Heart right ventricle (tissue), 16 donors: ENCODE data around the gene ANKRD39. TPM values are rescaled to one million over a fixed set of nuclear protein-coding genes. Genes with fewer than 3 reads are reported as not detected.

ENCODE experiments used
- ATAC-seq, 8 donors: fragments of 200-7000 bp; cut with Tn5 transposase; one replicate each; pipeline ENCODE4 v1.9.1; 2020; ENCODE audit warnings: mild to moderate bottlenecking in 8 of 8, moderate library complexity in 8 of 8, moderate number of reproducible peaks in 1 of 8
- DNase-seq, 2 donors: peaks; one replicate each; pipeline ENCODE4 v3.0.0-alpha.2; 2020
- H3K27ac ChIP-seq, 10 donors: fragments of 200-600 bp; sonication (generic) in 2 of 10; one replicate each; pipeline versions ENCODE4 v1.5.0 to v1.8.0; 2020 to 2022; ENCODE audit warnings: mild to moderate bottlenecking in 3 of 10
- H3K27me3 ChIP-seq, 7 donors: fragments of 200-600 bp; one replicate each; pipeline ENCODE4 v1.8.0; 2021 to 2022; ENCODE audit warnings: mild to moderate bottlenecking in 2 of 7
- H3K36me3 ChIP-seq, 9 donors: fragments of 200-600 bp; sonication (generic) in 1 of 9; one replicate each; pipeline versions ENCODE4 v1.5.0 to v1.8.0; 2020 to 2022; ENCODE audit warnings: mild to moderate bottlenecking in 2 of 9
- H3K4me1 ChIP-seq, 9 donors: fragments of 200-600 bp; sonication (generic) in 1 of 9; one replicate each; pipeline versions ENCODE4 v1.5.0 to v1.8.0; 2020 to 2022; ENCODE audit warnings: mild to moderate bottlenecking in 4 of 9
- H3K4me3 ChIP-seq, 10 donors: fragments of 200-600 bp; sonication (generic) in 2 of 10; one replicate each; pipeline versions ENCODE4 v1.5.0 to v1.8.0; 2020 to 2022; ENCODE audit warnings: mild to moderate bottlenecking in 7 of 10, moderate library complexity in 2 of 10
- H3K9me3 ChIP-seq, 11 donors: fragments of 200-600 bp in 10 of 11; sonication (generic) in 2 of 11; one replicate each; pipeline versions ENCODE4 v1.5.0 to v1.8.0; 2013 to 2022; ENCODE audit warnings: mild to moderate bottlenecking in 2 of 11, control low read depth in 1 of 11, moderate library complexity in 1 of 11
- CTCF ChIP-seq, 9 donors: fragments of 200-600 bp; sonication (generic) in 2 of 9; IDR thresholded peaks; one replicate each; pipeline versions ENCODE4 v1.5.0 to v1.8.0; 2021 to 2022; ENCODE audit warnings: antibody characterized with exemption in 9 of 9, mild to moderate bottlenecking in 5 of 9, moderate library complexity in 1 of 9
- WGBS, 2 donors: extraction: QIAGEN DNeasy Blood & Tissue Kit; methylation state at CpG; one replicate each; pipeline ENCODE4 v1.1.7; 2013; ENCODE audit warnings: inconsistent platforms in 1 of 2; 5-methylcytosine and 5-hydroxymethylcytosine counted together
- intact Hi-C, 10 donors: fragments of 100-400 bp; cut with DNase I; formaldehyde crosslinking; loops; one replicate each; pipeline versions ENCODE4 v1.11.1 to v1.14.2; 2022
- polyA plus RNA-seq, 2 donors: library from polyadenylated mRNA; stranded (reverse); fragments of 200-250 nt; gene quantifications; one replicate each; pipeline ENCODE4 v1.2.3, GENCODE V29; 2013
- total RNA-seq, 10 donors: library from RNA; stranded (reverse); fragmentation: NEBNext Ultra II Directional in 3 of 10; extraction: Animal tissue kit (Norgen Biotek cat#: 25700) in 3 of 10; gene quantifications; one replicate each; pipeline versions ENCODE4 v1.2.1 to v1.2.4, GENCODE V29; 2021 to 2023
- donor health status: Arrhythmogenic right ventricular cardiomyopathy.
- donor health status: ischemic (EF 13 %, LVEDD 7.1; RV severe dilation, severe dysfunction).
- donor health status: healthy with polysubstance abuse.
- donor health status: DM: no; HTN: yes; CAD: no.
- donor health status: DM: no; HTN: no; CAD: no.
- donor health status: ischemic (EF 25% LVEDD 6.9; RV normal size, moderate dysfunction).
- donor health status: ischemic (EF 25% LVEDD 5.7; RV mildly dilated, moderate dysfunction).
- donor health status: healthy.
- donor health status: DM: yes; HTN: yes; CAD: no.
- donor health status: Ischemic cardiomyopathy.
- donor health status: ischemic (EF 35%, LVEDD 5.7; RV mildly dilated, moderate dysfunction).
- donor health status: nonischemic (EF 11% LVEDD 7.7; RV severe dilation, severe dysfunction).
- donor health status: DM: yes; HTN: yes; CAD: no.
- donor health status: PGD.
- donor health status: ischemic (EF 29% LVEDD 5.4; RV normal size, mild dysfunction).
- donor health status: nonischemic (EF 23%, LVEDD 6.1; RV moderate dilation, normal function).

The ANKRD39 gene
- total and polyA plus RNA-seq, 12 donors, result 14.2 to 26.5 (median 16.4) TPM

DNA sequence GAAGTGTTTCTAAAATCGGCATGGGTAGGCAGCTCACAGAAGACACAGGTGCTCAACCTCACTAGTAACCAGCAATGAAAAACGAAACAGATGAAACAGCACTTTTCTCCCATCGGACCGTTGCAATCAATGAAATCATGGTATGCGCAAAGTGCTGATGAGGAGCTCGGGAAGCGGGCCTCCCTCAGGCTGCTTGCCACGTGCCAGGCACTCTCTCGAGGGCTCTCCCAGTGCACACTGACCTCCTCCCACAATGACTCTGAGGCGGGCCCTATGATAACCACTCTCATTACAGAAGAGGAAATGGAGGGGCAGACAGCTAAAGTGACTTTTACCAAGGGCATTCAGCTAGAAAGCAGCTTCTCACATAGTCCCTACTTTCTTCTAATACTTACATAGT lies 10.2 kb downstream of the ANKRD39 start:
- DNase-seq (no peak), ATAC-seq (no peak)
- intact Hi-C loops, result no loop called here
- Histone ChIP-seq H3K27ac (no peak overlapping the region), H3K4me1 (peaks cover 0 to 19% (median 1%) of the 10 kb centered on the region in 9 donors), H3K27me3 (no peaks in the 10 kb centered on the region), H3K36me3 (peaks cover 0 to 73% (median 26%) of the 10 kb centered on the region in 9 donors), H3K4me3 (no peak overlapping the region), H3K9me3 (no peaks in the 10 kb centered on the region)
- WGBS, 2 donors, result 81 to 84% methylated on average over 10 of the region's 10 CpGs
- no peak for TF ChIP-seq CTCF (IDR thresholded peaks at IDR 0.05)

DNA sequence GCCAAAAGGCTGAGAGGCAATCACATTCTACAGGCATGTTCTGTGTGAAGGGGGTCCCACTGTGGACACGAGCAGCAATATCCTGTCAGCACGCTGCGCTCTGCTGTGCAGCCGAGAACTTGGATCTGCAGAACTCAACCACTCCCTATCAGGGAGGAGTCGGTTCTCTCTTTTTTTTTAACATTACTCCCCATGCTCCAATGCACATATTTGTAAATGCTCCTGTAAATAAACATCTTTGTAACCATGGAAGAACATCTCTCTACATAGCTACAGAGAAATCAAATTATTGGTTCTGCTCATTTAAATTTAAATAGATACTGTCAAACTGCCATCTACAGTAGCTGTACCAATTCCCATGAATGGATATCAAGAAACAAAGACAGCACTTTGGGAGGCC lies 11.0 kb downstream of the ANKRD39 start:
- 96 to 97% methylated on average over 5 of the region's 5 CpGs for WGBS, 2 donors
- no peak for ATAC-seq
- peaks cover 0 to 27% (median 4%) of the 10 kb centered on the region in 9 donors for H3K4me1 ChIP-seq

GRCh38 chr2:96844405-96844808 lies 13.4 kb downstream of the ANKRD39 start:
- H3K4me3 ChIP-seq, result no peak overlapping the region
- ATAC-seq (peak in 1 of 8 donors; percentile 13), DNase-seq (no peak)
- intact Hi-C loops, result no loop called here
- no peak for TF ChIP-seq CTCF (IDR thresholded peaks at IDR 0.05)
- peaks cover 0 to 51% (median 18%) of the 10 kb centered on the region in 9 donors for H3K36me3 ChIP-seq
- WGBS, 2 donors, result 78 to 83% methylated on average over 17 of the region's 17 CpGs
- H3K4me1 ChIP-seq, result peaks cover 0 to 48% (median 9%) of the 10 kb centered on the region in 9 donors
- no peaks in the 10 kb centered on the region for H3K27me3 ChIP-seq
- H3K9me3 ChIP-seq, result no peaks in the 10 kb centered on the region
- peak overlapping the region in 5 of 10 donors; percentile 1 to 83 (median 47) for H3K27ac ChIP-seq

More for the DNA sequence above, 11.0 kb downstream of the ANKRD39 start:
- DNase-seq, result no peak
- Histone ChIP-seq H3K27me3 (no peaks in the 10 kb centered on the region), H3K9me3 (no peaks in the 10 kb centered on the region), H3K36me3 (peaks cover 0 to 66% (median 24%) of the 10 kb centered on the region in 9 donors), H3K27ac (no peak overlapping the region), H3K4me3 (no peak overlapping the region)
- intact Hi-C loops, result no loop called here
- no peak for TF ChIP-seq CTCF (IDR thresholded peaks at IDR 0.05)

- Histone ChIP-seq H3K27ac (peak within 1 kb of the TSS in 7 of 10 donors; percentile 39 to 83 (median 71)), H3K4me1 (peaks cover 0 to 53% (median 12%) of the 10 kb centered on the region in 9 donors), H3K9me3 (no peaks in the 10 kb centered on the region), H3K4me3 (no peak within 1 kb of the TSS), H3K36me3 (peaks cover 0 to 51% (median 18%) of the 10 kb centered on the region in 9 donors), H3K27me3 (no peaks in the 10 kb centered on the region)
- ATAC-seq (peak; percentile 15 to 67 (median 45)), DNase-seq (no peak)
- intact Hi-C loops, result no loop called here
- 87% methylated on average over 14 of the region's 14 CpGs for WGBS, 2 donors
- no peak for TF ChIP-seq CTCF (IDR thresholded peaks at IDR 0.05)
Measured at GRCh38 chr2:96843538-96844268, 14.1 kb downstream of the ANKRD39 start, which contains the start of gene ANKRD23. ANKRD23 (minus strand) TSS chr2:96844021; CDS start chr2:96843992, 29 bp downstream.
